Stimulated activated CD4-positive, alpha-beta T cell treated with anti-CD3 and anti-CD28 coated beads, Interleukin-12 subunit alpha, Interleukin-12 subunit beta, amount 100 ng/mL, for 48 hours (primary cell): Measurements from ENCODE around the gene JAML.

Source experiments
- DNase-seq, 3 donors: peaks; one replicate each; pipeline ENCODE4 v3.0.0-alpha.2; 2020; ENCODE audit warnings: low read depth in 2 of 3, low spot score in 1 of 3

The JAML gene

DNA sequence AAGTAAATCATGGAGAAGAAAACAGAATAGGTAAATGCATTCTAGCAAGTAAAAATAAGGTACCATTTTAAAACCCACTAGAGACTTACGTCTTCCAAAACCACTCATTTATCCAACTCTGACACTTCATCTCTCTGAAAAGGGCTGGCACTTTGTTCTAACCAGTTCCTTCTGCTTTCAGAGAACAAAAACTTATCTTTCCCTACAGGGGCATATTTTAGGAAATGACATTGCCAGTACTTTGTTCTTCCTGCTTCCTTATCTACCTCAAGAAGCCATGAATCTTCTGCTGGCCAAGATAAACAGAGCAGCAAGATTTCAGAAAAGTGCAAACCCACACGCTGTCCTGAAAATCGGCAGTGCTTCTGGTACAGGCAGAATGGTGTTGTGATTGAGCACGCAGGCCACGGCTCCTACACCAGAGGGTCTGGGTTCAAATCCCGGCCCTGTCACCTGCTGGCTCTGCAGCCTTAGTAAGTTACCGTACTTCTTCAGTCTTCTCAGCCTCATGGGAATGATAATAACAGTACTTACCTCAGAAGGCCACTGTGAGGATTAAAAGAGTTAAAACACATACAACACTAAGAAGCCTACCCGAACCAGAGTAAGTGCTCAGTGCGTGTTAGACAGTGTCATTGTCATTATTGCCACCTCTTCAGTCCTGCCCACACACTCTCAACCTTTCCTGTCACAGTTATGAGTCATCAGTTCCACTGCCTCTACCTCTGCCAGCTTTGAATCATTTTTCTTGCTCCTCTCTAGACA is 16.4 kb upstream of the JAML start:
- DNase-seq: peak; percentile 42 to 80 (median 61)

DNA sequence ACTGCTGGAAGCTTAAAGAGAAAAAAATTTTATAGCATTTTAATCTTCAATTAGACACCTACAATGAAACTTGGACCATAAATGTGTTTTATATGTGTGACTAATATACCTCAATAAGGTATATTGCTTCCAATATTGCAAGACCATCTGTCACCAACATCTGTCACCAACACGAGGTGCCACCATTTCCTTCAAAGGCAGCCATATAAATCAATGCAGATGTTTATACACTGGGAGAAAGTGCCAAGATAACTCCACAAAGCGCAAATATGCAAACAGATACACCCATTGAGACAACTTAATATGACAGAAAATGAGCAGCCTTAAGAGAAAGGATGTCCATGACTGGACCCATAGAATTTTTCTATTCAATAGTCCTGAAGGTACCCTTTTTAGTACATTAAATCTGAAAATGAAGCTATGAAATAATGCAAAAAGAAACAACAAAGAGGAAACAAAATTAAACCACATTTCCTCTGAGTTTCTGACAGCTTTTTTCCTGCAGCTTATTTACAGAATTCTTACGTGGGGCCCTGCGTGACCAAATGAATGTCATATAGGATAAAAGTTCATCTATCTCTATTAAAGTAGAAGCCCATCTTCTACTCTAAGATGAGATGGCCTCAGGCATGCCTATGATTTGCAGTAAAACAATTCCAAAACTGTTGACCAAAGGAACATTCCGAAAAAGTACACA is 14.8 kb upstream of the JAML start:
- no peak for DNase-seq

GRCh38 chr11:118238929-118239328 is 14.1 kb upstream of the JAML start:
- no peak for DNase-seq

DNA sequence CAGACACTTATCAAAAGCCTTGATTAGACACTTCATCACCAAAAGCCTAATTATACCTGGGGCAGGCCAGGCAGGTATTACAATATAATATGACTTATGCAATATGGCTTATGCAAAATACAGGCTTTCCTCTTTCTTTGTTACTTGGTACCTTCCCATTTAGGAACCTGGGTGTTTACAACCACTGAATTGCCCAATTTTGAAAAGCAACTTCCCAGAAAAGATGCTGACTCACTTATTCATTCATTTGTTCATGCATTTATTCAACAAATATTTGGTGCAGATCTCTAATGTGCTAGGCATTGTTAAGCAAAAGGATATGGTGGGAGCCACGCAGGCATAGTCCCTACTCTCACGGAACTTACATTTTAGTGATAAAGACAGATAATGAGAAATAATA is 13.6 kb upstream of the JAML start:
- DNase-seq: no peak

GRCh38 chr11:118236170-118236569 is 11.4 kb upstream of the JAML start:
- DNase-seq: no peak

GRCh38 chr11:118234833-118235232 is 10.0 kb upstream of the JAML start:
- no peak for DNase-seq

GRCh38 chr11:118233850-118234249 is 9.0 kb upstream of the JAML start:
- no peak for DNase-seq

GRCh38 chr11:118233377-118233776 is 8.6 kb upstream of the JAML start:
- no peak for DNase-seq

DNA sequence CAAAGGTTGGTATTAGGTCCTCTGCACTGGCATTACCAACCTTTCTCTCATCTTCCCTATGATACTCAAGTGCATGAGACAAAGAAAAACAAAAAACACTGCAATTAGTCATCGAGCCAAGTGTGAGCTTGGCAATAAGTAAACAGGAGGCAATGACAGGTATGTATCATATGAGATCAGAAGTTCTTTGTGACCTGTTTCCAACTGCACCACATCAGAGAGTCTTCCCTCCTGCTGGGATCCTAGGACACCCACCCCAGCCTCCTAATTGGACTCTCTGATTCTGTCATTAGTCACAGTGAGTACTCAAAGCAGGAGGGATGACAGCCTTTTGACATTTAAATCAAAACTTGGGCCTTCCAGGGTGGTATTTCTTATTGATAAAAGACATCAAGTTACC is 7.8 kb upstream of the JAML start:
- DNase-seq: peak in 2 of 3 donors; percentile 57 to 67

DNA sequence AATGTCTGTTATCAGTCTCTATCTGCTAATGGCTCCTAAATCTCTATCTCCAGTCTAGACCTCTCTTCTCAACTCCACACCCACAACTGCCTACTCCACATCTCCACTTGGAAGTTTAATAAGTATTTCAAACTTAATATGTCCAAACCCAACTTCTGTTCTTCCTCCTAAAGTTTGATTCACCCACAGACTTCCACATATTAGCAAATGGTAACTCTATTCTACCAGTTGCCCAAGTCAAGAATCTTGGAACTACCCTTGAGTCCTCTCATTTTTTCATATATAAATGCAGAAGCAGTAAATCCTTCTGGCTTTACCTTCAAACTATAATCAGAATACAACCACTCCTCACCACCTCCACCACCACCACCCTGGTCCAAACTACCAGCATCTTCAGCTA is 6.7 kb upstream of the JAML start:
- DNase-seq: no peak

DNA sequence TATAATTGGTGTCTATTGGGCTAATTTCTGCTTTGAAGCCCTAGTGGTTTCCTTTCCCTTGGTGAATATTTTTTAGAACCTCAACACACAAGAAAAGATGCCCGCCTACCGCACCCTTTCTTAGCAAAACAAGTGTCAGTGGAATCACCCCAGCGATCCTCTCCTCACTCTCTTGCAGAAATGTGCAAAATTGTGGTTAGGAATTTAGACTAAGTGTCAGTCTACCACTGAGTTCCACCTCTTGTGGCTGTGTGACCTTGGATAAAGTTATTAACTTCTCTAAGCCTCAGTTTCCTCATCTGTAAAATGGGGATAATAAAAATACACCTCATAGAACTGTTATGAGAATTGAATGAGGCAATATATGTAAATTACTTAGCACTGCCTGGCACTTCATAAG is 5.3 kb upstream of the JAML start:
- DNase-seq: no peak

- no peak for DNase-seq
Observed at GRCh38 chr11:118229274-118229847, 4.5 kb upstream of the JAML start.

DNA sequence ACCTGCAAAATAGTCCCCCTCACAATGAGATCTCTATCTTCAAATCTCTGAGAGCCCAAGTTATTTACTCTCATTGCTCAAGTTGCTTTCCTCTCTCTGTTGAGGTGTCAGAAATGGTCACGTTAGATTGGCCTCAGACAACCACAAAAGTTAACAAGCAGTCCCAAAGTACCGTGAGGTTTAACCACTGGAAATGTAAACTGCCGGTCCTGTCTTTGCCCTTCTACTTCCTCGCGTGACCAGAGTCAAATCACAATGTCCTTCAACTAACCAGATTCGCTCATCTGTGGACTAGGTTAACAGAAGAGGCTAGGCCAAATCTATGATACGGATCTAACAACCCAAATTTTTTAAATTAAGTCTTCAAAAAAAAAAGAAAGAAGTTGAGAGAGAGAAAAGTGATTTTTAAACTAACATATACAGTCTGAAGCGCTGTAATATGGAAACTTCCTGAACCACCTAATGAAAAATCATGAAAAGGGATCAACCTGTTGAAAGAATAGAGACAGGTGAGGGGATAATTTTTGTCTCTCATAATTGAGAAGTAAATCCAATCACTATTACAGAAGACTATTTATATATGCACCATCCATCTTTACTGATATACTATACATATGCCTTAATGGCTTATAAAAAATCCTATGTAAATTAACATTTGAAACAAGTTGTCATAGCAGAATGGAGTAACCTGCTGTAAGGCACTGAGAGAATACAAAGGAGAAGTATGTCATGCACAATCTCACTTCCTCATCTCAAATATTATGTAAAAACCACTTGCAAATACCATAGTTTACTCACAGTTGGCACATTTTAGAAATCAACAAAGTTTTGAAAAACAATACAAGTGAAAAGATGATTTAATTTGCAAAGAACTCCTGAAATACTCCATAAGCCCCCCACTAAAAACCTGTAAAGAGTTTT is 3.3 kb upstream of the JAML start:
- DNase-seq: no peak

DNA sequence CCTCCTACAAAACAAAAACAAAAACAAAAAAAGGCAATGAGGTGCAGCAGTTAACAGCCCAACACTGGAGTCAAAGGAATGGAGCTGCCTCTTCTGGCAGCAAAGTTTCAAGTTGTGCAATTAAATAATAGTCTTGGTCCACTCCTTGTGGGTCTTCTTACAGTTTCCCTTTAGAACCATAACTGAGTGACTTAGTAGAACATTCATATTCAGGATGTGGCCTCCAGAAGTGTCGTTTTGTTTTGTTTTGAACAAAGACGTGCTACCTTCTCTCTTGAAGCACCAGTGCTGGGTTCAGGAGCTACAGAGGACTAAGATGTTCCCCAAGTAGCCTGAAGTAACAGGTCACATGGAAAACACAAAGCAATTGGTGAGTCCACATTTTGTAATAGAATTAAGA is 2.0 kb upstream of the JAML start:
- no peak for DNase-seq

GRCh38 chr11:118226296-118226695 is 1.5 kb upstream of the JAML start:
- no peak for DNase-seq

DNA sequence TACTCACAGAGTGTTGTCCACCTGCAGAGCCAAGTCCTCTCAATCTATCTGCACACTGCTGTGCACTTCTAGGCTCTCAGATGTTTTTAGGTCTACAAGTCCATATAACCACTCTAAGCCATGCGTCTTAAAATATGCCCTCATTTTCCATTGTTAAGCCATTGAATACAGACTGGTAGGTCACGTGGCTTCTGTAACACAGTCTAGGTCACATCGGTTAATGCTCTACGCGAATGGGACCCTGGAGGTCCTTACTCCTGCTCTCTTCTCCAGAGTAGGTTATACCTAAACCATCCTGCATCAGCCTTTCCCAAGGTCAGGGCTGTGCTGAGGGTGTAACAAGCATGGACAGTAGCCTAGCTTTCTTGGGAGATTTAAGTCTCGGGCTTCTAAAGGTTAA is 819 bp downstream of the JAML start:
- no peak for DNase-seq

DNA sequence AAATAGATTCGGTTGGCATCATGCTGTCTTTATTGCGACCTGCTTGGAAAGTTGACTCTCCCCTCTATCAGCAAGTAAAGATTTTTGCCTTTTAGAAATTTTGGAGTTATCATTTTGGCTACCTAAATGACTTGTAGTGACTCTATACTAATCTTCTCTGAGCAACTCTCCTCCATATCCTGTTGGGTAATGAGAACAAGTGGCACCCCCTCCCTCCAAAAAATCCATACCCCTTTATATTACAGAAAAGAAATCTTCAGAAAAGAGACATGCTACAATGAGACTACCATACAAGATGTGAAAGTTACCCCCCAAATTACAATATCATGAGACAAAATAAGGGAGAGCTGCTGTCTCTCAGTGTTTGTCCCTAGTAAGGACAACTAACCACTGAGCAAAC is 1.2 kb downstream of the JAML start:
- DNase-seq: no peak

GRCh38 chr11:118222437-118222836 is 2.4 kb downstream of the JAML start:
- DNase-seq: no peak

DNA sequence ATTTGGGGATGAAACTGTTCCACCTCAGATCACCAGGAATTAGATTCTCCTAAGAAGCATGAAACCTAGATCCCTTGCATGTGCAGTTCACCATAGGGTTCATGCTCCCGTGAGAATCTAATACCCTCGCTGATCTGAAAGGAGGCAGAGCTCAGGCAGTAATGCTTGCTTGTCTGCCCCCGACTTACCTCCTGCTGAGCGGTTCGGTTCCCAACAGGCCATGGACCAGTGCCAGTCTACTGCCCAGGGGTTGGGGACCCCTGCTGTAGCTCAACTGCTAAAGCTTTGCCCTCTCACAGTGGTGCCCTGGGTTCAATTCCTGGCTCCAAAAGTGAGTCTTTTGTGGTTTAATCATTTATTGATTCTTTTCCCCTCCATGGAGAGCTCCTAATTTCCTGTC is 3.4 kb downstream of the JAML start:
- no peak for DNase-seq

DNA sequence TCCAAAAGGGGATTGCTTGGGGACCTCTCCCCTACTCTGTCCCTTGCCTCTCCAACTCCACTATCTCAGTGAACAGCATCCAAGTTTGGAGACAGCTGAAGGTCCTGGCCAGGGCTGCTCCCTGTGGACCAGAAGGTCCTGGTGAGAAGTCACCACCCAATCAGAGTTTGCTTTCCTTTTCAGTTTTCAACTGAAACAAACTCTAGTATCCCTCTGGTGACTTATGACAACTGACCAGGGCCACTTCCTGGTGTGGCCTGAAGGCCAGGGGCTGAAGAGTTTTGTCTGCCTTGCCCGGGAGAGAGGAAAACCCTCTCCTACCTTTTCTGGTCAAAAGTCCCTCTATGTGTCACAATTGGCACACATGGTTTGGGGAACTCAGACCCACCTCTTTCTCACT is 5.1 kb downstream of the JAML start:
- no peak for DNase-seq

GRCh38 chr11:118219244-118219643 is 5.6 kb downstream of the JAML start:
- no peak for DNase-seq
